Measurements from ENCODE around the gene SH3BP4. TPM values are rescaled to one million over a fixed set of nuclear protein-coding genes. Genes with fewer than 3 reads are reported as not detected.
A peak's percentile ranks its signal among the peaks of the same experiment; 100 is the strongest.

Gene SH3BP4
- polyA plus RNA-seq, 4 donors: 3.6 to 36.7 (median 17.4) TPM

GRCh38 chr2:234980451-234981187 is 28.8 kb downstream of the SH3BP4 start:
- WGBS, 3 donors: 22 to 39% (median 37%) methylated on average over 14 of the region's 14 CpGs
- Histone ChIP-seq H3K27me3 (ENCODE audit: control insufficient read depth in 3 of 3, insufficient read depth in 3 of 3, low read length in 3 of 3) (no peaks in the 10 kb centered on the region), H3K4me1 (ENCODE audit: control insufficient read depth in 3 of 3, insufficient read depth in 2 of 3, low read depth in 1 of 3, low read length in 2 of 3) (peaks cover 2 to 50% (median 7%) of the 10 kb centered on the region in 3 donors), H3K36me3 (ENCODE audit: control insufficient read depth in 3 of 3, insufficient read depth in 2 of 3, low read depth in 1 of 3, low read length in 3 of 3) (peaks cover 0 to 22% (median 0%) of the 10 kb centered on the region in 3 donors), H3K4me3 (ENCODE audit: low read depth in 1 of 3, low read length in 3 of 3) (no peak overlapping the region), H3K9me3 (ENCODE audit: control insufficient read depth in 2 of 2, insufficient read depth in 1 of 2, low read depth in 1 of 2, low read length in 1 of 2) (peaks cover 0 to 8% of the 10 kb centered on the region in 2 donors), H3K27ac (ENCODE audit: low read depth in 1 of 3, low read length in 2 of 3) (peak overlapping the region in 2 of 3 donors; percentile 63 to 86)
- DNase-seq: peak; percentile 40 to 51
- FAIRE-seq: no peak

- peaks cover 4 to 56% (median 7%) of the 10 kb centered on the region in 3 donors for H3K4me1 ChIP-seq (ENCODE audit: control insufficient read depth in 3 of 3, insufficient read depth in 2 of 3, low read depth in 1 of 3, low read length in 2 of 3)
- 7 to 36% (median 30%) methylated on average over 26 of the region's 26 CpGs for WGBS, 3 donors
- H3K27me3 ChIP-seq (ENCODE audit: control insufficient read depth in 3 of 3, insufficient read depth in 3 of 3, low read length in 3 of 3): no peaks in the 10 kb centered on the region
- DNase-seq: peak; percentile 63 to 68
- H3K9me3 ChIP-seq (ENCODE audit: control insufficient read depth in 2 of 2, insufficient read depth in 1 of 2, low read depth in 1 of 2, low read length in 1 of 2): peaks cover 0 to 8% of the 10 kb centered on the region in 2 donors
- H3K36me3 ChIP-seq (ENCODE audit: control insufficient read depth in 3 of 3, insufficient read depth in 2 of 3, low read depth in 1 of 3, low read length in 3 of 3): peaks cover 0 to 17% (median 0%) of the 10 kb centered on the region in 3 donors
- no peak overlapping the region for H3K4me3 ChIP-seq (ENCODE audit: low read depth in 1 of 3, low read length in 3 of 3)
- H3K27ac ChIP-seq (ENCODE audit: low read depth in 1 of 3, low read length in 2 of 3): peak overlapping the region; percentile 30 to 86 (median 63)
- FAIRE-seq: no peak
Observed at GRCh38 chr2:234981197-234982095, 29.6 kb downstream of the SH3BP4 start.

GRCh38 chr2:234982096-234982834 is 30.4 kb downstream of the SH3BP4 start:
- Histone ChIP-seq H3K27ac (ENCODE audit: low read depth in 1 of 3, low read length in 2 of 3) (peak overlapping the region; percentile 51 to 86 (median 63)), H3K9me3 (ENCODE audit: control insufficient read depth in 2 of 2, insufficient read depth in 1 of 2, low read depth in 1 of 2, low read length in 1 of 2) (peaks cover 0 to 8% of the 10 kb centered on the region in 2 donors), H3K4me1 (ENCODE audit: control insufficient read depth in 3 of 3, insufficient read depth in 2 of 3, low read depth in 1 of 3, low read length in 2 of 3) (peaks cover 5 to 62% (median 7%) of the 10 kb centered on the region in 3 donors), H3K4me3 (ENCODE audit: low read depth in 1 of 3, low read length in 3 of 3) (no peak overlapping the region), H3K27me3 (ENCODE audit: control insufficient read depth in 3 of 3, insufficient read depth in 3 of 3, low read length in 3 of 3) (no peaks in the 10 kb centered on the region), H3K36me3 (ENCODE audit: control insufficient read depth in 3 of 3, insufficient read depth in 2 of 3, low read depth in 1 of 3, low read length in 3 of 3) (peaks cover 0 to 10% (median 0%) of the 10 kb centered on the region in 3 donors)
- DNase-seq: no peak
- FAIRE-seq: no peak
- 24 to 63% (median 49%) methylated on average over 17 of the region's 17 CpGs for WGBS, 3 donors

- Histone ChIP-seq H3K9me3 (ENCODE audit: control insufficient read depth in 2 of 2, insufficient read depth in 1 of 2, low read depth in 1 of 2, low read length in 1 of 2) (peaks cover 0 to 8% of the 10 kb centered on the region in 2 donors), H3K27me3 (ENCODE audit: control insufficient read depth in 3 of 3, insufficient read depth in 3 of 3, low read length in 3 of 3) (no peaks in the 10 kb centered on the region), H3K4me1 (ENCODE audit: control insufficient read depth in 3 of 3, insufficient read depth in 2 of 3, low read depth in 1 of 3, low read length in 2 of 3) (peaks cover 5 to 67% (median 7%) of the 10 kb centered on the region in 3 donors), H3K4me3 (ENCODE audit: low read depth in 1 of 3, low read length in 3 of 3) (no peak overlapping the region), H3K27ac (ENCODE audit: low read depth in 1 of 3, low read length in 2 of 3) (peak overlapping the region in 2 of 3 donors; percentile 63 to 86), H3K36me3 (ENCODE audit: control insufficient read depth in 3 of 3, insufficient read depth in 2 of 3, low read depth in 1 of 3, low read length in 3 of 3) (peaks cover 0 to 5% (median 0%) of the 10 kb centered on the region in 3 donors)
- FAIRE-seq: no peak
- peak; percentile 72 to 86 for DNase-seq
- 9 to 53% (median 32%) methylated on average over 11 of the region's 11 CpGs for WGBS, 3 donors
Observed at GRCh38 chr2:234983011-234983726, 31.4 kb downstream of the SH3BP4 start.

GRCh38 chr2:234985608-234986245 is 33.9 kb downstream of the SH3BP4 start:
- Histone ChIP-seq H3K4me3 (ENCODE audit: low read depth in 1 of 3, low read length in 3 of 3) (no peak overlapping the region), H3K36me3 (ENCODE audit: control insufficient read depth in 3 of 3, insufficient read depth in 2 of 3, low read depth in 1 of 3, low read length in 3 of 3) (peaks cover 0 to 8% (median 0%) of the 10 kb centered on the region in 3 donors), H3K27ac (ENCODE audit: low read depth in 1 of 3, low read length in 2 of 3) (peak overlapping the region; percentile 30 to 88 (median 62)), H3K4me1 (ENCODE audit: control insufficient read depth in 3 of 3, insufficient read depth in 2 of 3, low read depth in 1 of 3, low read length in 2 of 3) (peaks cover 5 to 58% (median 7%) of the 10 kb centered on the region in 3 donors), H3K9me3 (ENCODE audit: control insufficient read depth in 2 of 2, insufficient read depth in 1 of 2, low read depth in 1 of 2, low read length in 1 of 2) (peaks cover 0 to 1% of the 10 kb centered on the region in 2 donors), H3K27me3 (ENCODE audit: control insufficient read depth in 3 of 3, insufficient read depth in 3 of 3, low read length in 3 of 3) (no peaks in the 10 kb centered on the region)
- FAIRE-seq: no peak
- peak; percentile 85 to 95 for DNase-seq
- 27 to 70% (median 49%) methylated on average over 17 of the region's 17 CpGs for WGBS, 3 donors

GRCh38 chr2:234986390-234986789 is 34.6 kb downstream of the SH3BP4 start:
- 35 to 55% (median 43%) methylated on average over 7 of the region's 7 CpGs for WGBS, 3 donors
- DNase-seq (no peak), FAIRE-seq (no peak)
- Histone ChIP-seq H3K36me3 (ENCODE audit: control insufficient read depth in 3 of 3, insufficient read depth in 2 of 3, low read depth in 1 of 3, low read length in 3 of 3) (peaks cover 0 to 9% (median 0%) of the 10 kb centered on the region in 3 donors), H3K27ac (ENCODE audit: low read depth in 1 of 3, low read length in 2 of 3) (peak overlapping the region; percentile 30 to 88 (median 62)), H3K9me3 (ENCODE audit: control insufficient read depth in 2 of 2, insufficient read depth in 1 of 2, low read depth in 1 of 2, low read length in 1 of 2) (peaks cover 0 to 2% of the 10 kb centered on the region in 2 donors), H3K27me3 (ENCODE audit: control insufficient read depth in 3 of 3, insufficient read depth in 3 of 3, low read length in 3 of 3) (no peaks in the 10 kb centered on the region), H3K4me1 (ENCODE audit: control insufficient read depth in 3 of 3, insufficient read depth in 2 of 3, low read depth in 1 of 3, low read length in 2 of 3) (peaks cover 5 to 51% (median 7%) of the 10 kb centered on the region in 3 donors), H3K4me3 (ENCODE audit: low read depth in 1 of 3, low read length in 3 of 3) (no peak overlapping the region)

Data from small intestine (tissue), 7 donors.